HS-27A (cell line): Measurements from ENCODE around the gene CD48.
"Not testable (repeated sequence)": the region's sequence is repeated elsewhere in the genome, so short reads cannot be mapped to it uniquely, and the experiment has no call there.

Source experiments
- DNase-seq: peaks from one replicate; pipeline ENCODE4 v3.0.0-alpha.2; 2012; ENCODE audit warnings: low read depth, missing footprints

CD48 gene

DNA sequence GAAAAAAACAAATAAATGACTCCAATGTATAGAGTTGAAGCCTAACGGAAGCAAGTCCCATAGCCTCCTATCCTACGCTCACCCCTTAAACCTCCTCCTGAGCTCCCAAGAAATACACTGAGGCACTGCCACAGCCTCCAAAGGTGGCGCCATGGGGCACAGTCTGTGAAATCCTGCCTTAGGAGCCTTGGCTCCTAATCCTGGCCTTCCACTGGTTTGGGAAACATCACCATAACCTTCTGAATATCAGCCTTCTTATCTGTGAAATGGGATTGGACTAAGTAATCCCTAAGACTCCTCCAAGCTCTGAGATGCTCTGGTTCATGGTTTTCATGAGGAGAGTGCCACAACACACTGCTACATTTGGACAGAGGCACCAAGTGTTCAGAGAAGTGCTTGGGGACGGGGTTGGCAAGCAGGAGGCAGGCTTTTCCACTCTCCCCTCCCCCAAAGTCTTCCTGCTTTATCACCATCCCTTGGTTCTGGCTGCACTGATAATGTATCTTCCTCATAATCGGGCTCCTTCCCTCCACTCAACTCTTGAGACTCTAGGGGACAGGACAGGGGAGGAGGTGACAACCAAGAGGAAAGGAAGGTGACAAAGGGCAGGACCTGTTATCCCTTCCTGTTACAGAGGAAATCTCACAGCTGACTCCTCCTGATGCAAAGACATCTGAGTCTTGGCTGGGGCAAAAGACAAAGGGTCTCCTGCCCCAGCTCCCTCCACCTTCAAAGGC, 30.2 kb upstream of the CD48 start:
- no peak for DNase-seq

DNA sequence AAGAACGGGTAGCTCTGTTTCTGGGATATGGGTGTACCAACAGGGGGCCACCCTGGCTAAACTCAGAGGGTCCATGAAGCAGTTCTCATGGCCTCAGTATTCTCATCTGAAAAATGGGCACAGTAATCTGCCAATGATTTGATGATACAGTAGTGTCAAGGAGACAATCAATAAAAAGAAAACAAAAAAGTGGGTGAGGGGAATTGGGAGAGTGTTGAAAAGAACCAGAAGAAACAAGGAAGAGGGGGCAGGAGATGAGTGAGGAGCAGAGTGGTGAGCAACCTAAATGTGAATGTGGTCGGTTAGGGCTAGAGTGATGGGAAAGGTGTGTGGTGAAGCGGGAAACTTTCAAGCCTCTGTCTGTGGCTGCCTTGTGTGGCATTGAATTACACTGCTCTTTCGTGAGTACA, 29.5 kb upstream of the CD48 start:
- DNase-seq = no peak

DNA sequence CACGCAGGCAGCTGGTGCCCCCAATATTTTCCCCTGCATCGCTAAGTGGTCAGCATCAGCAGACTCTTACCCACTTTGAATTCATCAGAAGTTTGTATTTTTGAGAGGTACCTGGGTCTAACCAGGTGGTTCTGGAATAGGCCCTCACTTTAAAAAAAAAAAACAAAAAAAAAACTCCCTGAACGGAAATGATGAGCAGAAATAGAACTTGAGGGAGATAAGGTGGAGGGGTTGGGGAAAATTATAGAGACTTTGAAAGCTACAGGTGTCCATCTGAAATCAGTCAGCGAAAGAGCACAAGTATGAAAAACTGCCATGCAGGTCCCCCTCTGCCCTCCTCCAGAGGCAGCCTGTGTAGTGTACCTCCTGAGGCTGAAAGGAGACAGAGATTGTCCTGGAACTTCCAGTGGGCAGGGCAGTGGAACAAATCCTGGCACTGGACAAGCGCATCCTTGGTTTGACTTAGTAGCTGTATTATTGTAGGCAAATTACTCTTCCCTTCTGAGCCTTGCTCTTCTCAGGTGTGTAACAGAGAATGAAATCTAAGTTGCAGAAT, 28.6 kb upstream of the CD48 start:
- no peak for DNase-seq

DNA sequence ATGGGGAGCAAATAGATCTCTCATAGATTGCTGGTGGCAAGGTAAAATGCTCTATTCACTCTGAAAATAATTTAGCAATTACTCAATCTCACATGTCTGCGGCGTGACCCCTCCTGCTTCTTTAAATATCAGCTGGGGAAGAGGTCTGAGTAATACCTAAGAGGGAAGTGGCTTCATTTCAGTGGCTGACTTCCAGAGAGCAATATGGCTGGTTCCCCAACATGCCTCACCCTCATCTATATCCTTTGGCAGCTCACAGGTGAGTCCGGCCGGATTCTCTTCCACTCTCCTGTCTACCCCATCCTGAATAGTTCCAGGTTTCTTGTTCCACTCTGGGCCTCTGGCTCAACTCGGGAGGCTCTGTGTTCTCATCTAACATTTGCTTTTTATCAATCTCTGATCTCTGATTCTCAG, 27.5 kb upstream of the CD48 start, which contains the start of gene SLAMF7:
SLAMF7 (plus strand) TSS at position 150 of the 414 bp plus-strand sequence; CDS start at position 205, 55 bp downstream.
- DNase-seq = no peak

DNA sequence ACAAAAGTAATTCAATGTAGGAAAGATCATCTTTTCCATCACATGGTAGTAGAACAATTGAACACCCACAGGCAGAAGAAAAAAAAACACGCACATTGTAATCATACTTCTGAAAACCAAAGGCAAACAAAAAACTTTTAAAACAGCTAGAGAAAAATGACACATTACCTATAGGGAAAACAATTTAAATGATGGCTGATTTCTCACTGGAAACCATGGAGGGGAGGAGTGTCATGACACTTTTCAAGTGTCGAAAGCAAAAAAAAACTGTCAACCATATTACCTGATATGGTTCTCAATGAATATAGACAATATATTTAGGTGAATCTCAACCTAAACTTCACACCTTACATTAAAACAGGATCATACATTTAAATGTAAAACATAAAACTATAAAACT, 26.6 kb upstream of the CD48 start:
- no peak for DNase-seq

DNA sequence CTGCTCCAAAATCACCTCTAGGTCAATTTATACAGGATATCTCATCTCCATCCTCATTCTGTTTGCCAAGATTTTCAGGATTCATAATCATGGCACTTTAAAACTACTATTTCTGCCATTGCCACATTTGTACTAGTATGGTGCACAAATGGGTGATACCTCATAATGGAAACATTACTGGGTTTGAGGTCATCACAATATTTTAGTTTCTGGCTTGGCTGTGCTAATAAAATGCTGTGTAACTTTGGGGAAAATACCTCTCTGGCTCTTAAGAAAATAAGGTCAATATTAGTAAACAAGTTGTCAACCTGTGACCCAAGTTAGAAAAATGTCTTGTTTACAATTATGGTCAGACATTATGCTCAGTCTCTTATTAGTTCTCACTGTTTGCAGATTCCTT, 22.7 kb upstream of the CD48 start:
- DNase-seq = no peak

DNA sequence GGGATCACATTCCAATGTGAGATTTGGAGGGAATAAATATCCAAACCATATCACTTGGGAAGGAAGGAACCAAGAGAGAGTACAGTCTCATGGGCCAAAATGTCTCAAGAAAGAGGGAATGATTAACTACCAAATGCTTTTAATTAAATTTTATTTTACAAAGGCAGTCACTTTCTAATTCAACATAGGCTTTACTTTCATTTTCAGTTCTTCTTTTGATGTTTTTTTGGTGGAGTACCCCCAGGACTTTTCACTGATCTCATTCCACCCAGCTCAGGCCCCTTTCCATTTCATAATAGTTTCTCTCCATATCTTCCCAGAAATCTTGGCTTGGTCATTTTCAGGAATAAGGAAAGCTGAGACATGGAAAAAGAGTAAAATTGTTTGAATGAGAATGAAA, 22.3 kb upstream of the CD48 start:
- DNase-seq = no peak

DNA sequence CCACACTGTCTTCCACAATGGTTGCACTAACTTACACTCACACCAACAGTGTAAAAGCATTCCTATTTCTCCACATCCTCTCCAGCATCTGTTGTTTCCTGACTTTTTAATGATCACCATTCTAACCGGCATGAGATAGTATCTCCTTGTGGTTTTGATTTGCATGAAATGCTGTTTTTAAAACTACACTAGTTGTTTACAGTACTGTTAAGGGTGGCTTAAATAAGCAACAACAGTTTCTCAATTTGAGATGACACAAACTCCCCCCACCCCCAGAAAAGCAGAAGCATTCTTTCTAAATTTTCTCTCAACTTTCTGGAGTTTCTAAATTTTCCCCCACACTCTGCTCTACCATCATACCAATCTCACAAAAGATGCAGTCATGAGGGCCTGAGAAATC, 20.4 kb upstream of the CD48 start:
- DNase-seq = no peak

DNA sequence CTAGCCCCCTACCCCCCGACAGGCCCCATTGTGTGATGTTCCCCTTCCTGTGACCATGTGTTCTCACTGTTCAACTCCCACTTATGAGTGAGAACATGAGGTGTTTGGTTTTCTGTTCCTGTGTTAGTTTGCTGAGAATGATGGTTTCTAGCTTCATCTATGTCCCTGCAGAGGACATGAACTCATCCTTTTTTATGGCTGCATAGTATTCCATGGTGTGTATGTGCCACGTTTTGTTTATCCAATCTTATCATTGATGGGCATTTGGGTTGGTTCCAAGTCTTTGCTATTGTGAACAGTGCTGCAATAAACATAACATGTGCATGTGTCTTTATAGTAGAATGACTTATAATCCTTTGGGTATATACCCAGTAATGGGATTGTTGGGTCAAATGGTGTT, 19.9 kb upstream of the CD48 start:
- not testable (repeated sequence) for DNase-seq

DNA sequence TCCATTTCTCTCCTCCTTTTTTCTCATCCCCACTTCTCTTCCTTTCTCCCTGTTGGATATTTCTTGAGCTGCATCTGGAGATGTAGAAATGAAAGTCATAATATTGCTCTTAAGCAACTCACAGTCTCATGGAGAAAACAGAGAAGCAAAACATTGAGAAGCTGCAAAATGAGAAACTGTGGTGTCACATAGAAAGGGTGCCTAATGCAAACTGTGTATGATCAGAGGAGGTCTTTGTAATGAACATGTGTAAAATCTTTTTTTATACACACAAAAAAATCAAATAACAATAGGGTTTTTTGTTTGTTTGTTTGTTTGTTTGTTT, 15.7 kb upstream of the CD48 start:
- DNase-seq = no peak

DNA sequence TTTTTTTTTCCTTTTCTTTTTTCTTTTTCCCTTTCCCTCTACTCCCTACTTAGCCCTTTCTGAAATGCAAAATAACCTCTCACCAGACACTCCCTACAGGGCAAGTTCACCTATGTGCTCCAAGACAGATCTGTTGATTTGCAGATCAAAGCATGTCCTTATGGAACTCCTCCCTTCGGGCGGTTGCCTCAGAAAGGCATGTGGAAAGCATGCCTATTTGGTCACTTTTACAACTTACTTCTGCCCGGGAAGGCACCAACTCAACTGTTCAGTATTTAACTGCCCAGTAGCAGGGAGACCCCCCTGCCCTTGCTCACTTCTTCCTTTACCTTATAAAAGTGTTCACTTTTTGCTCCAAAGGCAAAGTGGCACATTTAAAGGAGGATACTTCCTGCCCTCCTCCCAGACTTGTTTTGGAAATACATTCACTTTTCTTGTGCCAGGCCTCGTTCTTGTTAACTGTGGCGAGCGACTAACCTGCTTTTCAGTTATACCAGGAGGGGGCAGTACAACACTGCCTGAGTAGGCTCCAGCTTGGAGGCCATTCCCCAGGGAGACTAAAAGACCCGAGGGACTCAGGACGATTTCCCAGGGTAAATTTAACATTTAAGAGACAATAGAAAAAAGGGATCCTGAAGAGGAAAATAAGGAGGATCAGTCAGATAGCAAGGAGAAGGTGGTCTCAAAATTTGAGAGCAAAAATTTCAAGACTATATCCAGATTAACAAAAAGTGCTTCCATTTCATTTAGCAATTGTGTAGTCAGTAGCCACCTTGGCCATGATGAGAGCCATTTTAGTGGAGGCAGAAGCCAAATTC, 15.1 kb upstream of the CD48 start:
- DNase-seq = no peak

DNA sequence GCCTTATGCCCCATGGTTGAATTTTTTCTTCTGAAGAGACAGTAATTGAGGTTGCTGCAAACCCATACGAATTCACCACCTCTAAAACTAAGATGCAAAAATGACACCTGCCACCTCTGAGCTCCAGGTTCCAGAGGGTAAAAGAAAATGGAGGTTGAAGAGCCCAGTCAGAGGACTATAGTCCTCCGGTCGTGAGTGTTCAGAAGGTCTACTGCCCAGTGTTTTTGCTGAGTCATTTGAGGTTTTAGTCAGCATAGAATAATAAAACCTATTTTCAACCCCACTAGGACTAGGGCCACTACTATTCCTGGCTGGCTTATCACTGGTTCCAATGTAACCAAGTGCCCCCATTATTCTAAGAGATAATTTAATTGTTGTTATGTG, 14.5 kb upstream of the CD48 start:
- no peak for DNase-seq

DNA sequence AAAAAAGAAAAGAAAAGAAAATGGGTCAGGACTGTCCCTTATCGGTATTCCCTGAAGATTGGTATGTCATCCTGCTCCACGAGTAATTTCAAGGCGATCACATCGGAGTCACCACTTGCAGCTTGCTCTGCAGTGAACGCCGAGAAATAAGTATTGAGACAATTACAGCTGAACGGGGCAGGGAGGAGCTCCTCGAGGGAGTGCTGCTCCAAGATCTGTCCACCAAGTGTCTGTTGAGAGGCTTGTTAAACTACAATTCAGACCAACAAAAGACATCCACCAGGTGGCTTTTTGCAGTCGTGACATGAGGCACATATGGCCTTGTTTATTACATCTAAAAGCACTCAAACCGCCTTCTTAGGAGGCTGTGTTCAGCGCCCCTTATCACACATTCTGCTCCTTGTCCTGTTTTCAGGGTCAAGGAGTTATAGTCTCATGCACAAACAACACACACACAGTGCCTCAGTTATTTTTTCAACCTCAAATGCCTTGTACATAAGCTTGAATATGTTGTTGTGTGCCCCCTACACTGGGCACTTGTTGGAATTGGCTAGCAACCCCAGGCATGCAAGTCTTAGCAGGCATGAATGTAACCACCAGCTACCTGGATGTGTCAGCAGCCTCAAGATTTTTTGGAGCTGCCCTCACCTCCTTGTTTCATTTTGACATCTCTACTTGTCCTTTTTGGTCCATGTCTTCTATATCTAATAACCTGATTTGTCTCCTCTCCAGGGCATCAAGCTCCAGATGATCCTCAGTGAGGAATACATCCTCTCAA, 13.0 kb upstream of the CD48 start:
- DNase-seq = no peak

DNA sequence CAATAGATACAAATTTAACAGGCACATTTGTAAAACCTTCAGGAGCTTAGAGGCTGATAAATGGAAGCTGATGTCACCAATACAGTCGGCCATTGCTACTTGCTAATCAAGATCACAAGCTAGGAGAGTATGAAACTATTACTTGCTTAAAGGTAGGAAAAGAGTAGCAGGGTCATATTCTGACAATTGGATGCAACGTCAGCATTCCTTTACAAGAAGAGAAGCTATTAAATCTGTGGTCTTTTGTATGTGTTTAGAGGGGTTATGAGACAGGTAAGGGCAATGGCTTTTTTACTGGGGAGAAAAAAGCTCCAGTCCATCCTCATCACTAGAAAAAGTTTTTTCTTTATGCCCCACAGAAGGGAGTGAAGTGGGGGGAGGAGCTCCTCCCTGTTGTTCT, 11.7 kb upstream of the CD48 start:
- no peak for DNase-seq

DNA sequence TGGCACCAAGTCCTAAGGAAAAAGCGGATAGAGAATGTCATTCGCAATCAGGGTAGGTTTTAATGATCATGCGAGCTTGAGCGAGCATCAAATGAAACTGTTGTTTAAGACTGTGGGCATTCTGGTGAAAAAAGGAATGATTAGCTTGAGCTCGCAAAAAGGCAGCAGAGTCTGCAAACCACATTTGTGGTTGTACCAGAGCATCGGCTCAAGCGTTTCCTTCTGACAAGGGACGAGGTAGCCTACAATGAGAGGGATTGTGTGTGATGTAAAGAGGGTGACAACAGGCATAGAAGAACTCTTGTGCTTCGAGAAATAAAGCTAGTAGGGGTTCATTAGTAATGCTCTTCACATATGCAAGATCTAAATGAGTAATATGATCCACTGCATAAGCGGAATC, 11.1 kb upstream of the CD48 start:
- no peak for DNase-seq

DNA sequence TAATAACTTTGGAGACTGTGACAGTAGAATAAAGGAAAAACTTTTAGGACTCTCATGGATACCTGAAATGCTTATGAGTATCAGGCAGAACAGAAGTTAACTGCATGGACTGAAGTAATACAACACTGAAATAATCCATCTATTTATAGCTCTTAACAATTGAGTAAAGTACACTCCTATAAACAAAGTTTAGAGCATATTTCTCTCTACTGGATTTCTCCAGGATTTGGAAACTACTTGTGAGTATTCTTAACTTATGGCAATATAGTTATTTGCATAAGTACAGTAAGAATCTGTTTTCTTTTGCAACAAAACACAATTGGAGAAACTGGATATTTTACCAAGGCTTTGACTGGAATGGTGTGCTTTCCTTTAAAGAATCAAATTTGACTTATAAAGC, 9.9 kb upstream of the CD48 start:
- DNase-seq = no peak

DNA sequence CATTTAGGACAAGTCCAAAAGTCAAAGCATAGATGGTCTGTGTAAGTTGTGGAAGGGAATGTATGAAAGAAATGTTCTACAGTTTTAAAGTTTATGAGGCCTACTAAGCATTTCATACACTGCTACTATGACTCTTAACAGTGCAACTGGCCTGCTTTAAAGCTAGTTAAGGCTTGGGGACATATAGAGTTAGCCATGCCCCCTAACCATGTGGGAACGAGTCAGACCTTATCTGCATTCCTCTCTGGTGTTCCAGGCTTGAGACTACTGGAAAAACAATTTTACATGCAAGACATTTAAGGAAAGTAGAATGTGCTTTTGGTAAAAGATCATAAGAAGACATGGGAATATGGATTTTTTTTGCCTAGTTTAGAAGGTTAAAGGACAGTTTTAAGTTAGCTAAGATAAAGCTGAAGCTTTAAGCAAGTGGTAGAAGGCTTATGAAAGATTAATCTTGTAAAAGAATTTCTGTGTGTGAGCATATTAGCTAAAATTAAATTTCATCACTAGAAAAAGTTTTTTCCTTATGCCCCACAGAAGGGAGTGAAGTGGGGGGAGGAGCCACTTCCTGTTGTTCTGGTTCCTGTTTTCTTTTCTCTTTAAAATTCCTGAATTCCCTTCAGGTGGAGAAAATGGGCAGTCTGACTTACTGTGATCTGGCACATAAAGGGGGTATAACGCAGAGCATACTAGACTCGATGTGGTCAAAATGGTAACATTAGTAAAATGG, 8.9 kb upstream of the CD48 start:
- no peak for DNase-seq

DNA sequence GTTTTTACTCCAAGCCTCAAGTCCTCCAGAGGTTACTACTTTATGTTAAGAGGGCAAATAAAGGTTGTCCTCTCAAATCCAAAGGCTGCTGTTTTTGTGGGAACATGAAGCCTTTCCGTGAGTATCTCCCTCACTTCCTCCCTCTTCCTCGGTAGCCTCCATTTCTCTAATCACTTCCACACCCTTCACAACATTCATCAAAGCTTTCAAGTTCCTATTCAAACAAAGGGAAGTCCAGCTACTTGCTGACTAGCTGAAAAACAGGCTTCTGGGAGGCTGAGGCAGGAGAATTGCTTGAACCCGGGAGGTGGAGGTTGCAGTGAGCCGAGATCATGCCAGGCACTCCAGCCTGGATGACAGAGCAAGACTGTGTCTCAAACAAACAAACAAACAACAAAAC, 6.6 kb upstream of the CD48 start:
- DNase-seq = no peak

DNA sequence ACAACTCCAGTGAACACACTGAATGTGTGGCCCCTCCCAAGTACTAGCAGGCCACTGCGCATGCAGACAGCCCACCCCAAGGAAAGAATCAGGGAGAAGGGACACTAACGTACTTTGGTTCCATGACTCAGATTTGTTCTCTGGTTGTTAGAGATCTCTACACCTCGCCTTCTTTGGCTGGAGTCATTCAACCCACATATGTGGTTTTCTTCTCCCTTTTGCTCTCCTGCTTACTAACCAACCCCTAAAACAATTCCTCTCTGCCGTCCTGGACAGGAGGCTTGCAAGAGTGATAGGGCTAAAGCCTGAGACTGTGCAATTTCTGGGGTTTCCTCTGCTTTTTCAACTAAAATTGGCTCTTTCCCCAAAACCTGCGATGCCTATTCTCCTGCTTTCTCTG, 5.7 kb upstream of the CD48 start:
- DNase-seq = no peak

DNA sequence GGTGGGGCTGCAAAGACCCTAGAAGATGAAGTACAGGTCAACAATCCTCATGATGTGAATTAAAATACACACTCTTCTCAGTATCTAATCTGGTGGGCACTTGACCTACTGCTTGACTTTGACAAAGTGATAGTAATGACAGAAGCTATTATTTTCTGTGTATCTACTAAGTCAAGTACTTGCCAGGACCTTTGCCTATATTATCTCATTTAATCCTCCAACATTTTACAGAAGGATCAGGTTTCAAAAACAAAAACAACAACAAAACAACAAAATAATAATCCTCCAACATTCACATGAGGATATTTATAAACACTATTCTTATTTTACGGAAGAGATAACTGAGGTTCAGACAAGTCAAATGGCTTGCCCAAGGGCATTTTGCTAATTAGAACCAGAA, 4.4 kb upstream of the CD48 start:
- no peak for DNase-seq

DNA sequence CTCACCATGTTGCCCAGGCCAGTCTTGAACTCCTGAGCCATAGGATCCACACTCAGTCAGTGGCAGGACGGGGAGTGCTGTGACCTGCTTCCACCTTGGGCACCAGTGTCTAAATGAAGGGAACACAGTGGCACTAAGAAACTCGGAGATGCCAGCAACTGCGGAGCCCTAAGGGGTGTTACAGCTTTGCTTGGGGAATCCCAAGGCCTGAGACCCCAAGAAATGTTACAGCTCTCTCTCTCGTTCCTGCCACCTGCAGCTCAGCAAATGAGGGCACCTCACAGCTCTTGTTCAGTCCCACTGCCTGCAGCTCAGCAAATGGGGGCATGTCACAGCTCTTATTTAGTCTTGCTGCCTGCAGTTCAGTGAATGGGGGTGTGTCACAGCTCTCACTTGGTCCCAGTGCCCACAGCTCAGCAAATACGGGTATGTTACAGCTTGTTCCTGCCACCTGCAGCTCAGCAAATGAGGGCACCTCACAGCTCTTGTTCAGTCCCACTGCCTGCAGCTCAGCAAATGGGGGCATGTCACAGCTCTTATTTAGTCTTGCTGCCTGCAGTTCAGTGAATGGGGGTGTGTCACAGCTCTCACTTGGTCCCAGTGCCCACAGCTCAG, 2.5 kb upstream of the CD48 start:
- DNase-seq = not testable (repeated sequence)

DNA sequence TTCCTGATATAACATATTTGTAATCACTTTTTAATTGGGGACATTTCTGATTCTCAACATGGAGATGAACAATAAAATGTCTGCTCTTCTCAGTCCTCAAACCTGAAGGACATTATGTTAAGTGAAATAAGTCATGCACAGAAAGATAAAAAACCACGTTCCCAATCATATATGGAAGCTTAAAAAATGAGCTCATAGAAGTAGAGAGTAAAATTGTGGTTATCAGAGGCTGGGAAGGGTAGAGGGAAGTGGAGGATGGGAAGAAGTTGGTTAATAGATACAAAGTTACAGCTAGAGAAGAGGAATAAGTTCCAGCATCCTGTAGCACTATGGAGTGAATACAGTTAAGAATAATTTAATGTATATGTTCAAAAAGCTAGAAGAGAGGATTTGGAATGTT, 1.5 kb upstream of the CD48 start:
- no peak for DNase-seq
